ENCODE measurements around the gene RTP4.

GRCh38 chr3:187321766-187322165, 46.4 kb upstream of the RTP4 start:
- TF ChIP-seq CTCF (IDR thresholded peaks at IDR 0.05), result no peak
- no peak for TF ChIP-seq POLR2AphosphoS5 (IDR thresholded peaks at IDR 0.05)
